Measurements from ENCODE around the gene NCOA6. TPM values are rescaled to one million over a fixed set of nuclear protein-coding genes. Genes with fewer than 3 reads are reported as not detected.
"Not testable (repeated sequence)": the region's sequence is repeated elsewhere in the genome, so short reads cannot be mapped to it uniquely, and the experiment has no call there.

Gene NCOA6
- polyA plus RNA-seq, 1 of the 3 experiments (the other 2 are of a cell fraction): 14.5 TPM

GRCh38 chr20:34729416-34729815, 96.0 kb downstream of the NCOA6 start:
- Histone ChIP-seq H3K27me3 (ENCODE audit: insufficient read depth) (no peaks in the 10 kb centered on the region), H3F3A (replicated peaks; ENCODE audit: insufficient read depth) (no peaks in the 10 kb centered on the region), H4K20me1 (ENCODE audit: insufficient read depth) (0 out of 2 replicates have a peak, but pooled peaks cover 3% of the 10 kb centered on the region), H3K4me2 (no peak overlapping the region), H3K9me2 (no peaks in the 10 kb centered on the region), H3K9me3 (no peaks in the 10 kb centered on the region), H3K36me3 (replicated peaks in 1 of 2; ENCODE audit: control insufficient read depth in 1 of 2, insufficient read depth in 2 of 2, low read length in 1 of 2) (peaks cover 25 to 43% of the 10 kb centered on the region in 2 experiments), H3K27ac (ENCODE audit: low read depth in 2 of 2, low read length in 1 of 2) (no peak overlapping the region), H3K4me3 (ENCODE audit: low read depth in 2 of 2, low read length in 1 of 2) (no peak overlapping the region), H2AFZ (ENCODE audit: low read depth) (no peak overlapping the region), H3K79me2 (ENCODE audit: insufficient read depth) (no peaks in the 10 kb centered on the region), H3K9ac (no peak overlapping the region), H3K4me1 (ENCODE audit: control insufficient read depth in 1 of 2, insufficient read depth in 2 of 2, low read depth in 1 of 2, low read length in 1 of 2) (no peaks in the 10 kb centered on the region)
- 94% methylated on average over 2 of the region's 2 CpGs for WGBS (ENCODE audit: low lambda C conversion rate)
- TF ChIP-seq RAD21 (IDR thresholded peaks at IDR 0.05; ENCODE audit: low read length) (no peak), EZH2phosphoT487 (IDR thresholded peaks at IDR 0.05; ENCODE audit: borderline replicate concordance, low read depth) (no peak), GATA2 (CRISPR knock-in tag; IDR thresholded peaks at IDR 0.05) (no peak), SIN3A (IDR thresholded peaks at IDR 0.05; ENCODE audit: borderline replicate concordance, low read depth, low read length) (no peak)
- ChIA-PET POLR2A (interaction anchor here (0.5 kb wide), 1 partner anchor 72 kb away, joined by 3 read pairs; no protein-coding TSS in a partner anchor), CTCF (interaction anchor here (0.7 to 1.5 kb wide), 4 partner anchors 9 to 23 kb away, joined by 3 to 5 read pairs (median 4); no protein-coding TSS in a partner anchor)
- no peak for DNase-seq

- WGBS (ENCODE audit: low lambda C conversion rate): 78% methylated on average over 3 of the region's 3 CpGs
- no peak overlapping the region for H3K9ac ChIP-seq
- H3K4me3 ChIP-seq (ENCODE audit: low read depth in 2 of 2, low read length in 1 of 2): no peak overlapping the region
- no peaks in the 10 kb centered on the region for H4K20me1 ChIP-seq (ENCODE audit: insufficient read depth)
- H3K4me2 ChIP-seq: no peak overlapping the region
- no peak overlapping the region for H3K27ac ChIP-seq (ENCODE audit: low read depth in 2 of 2, low read length in 1 of 2)
- H3K4me1 ChIP-seq (ENCODE audit: control insufficient read depth in 1 of 2, insufficient read depth in 2 of 2, low read depth in 1 of 2, low read length in 1 of 2): no peaks in the 10 kb centered on the region
- no peak for DNase-seq
- POLR2A ChIA-PET: no interaction called here
- H3K9me2 ChIP-seq: no peaks in the 10 kb centered on the region
- CTCF ChIA-PET: interaction anchor here (0.9 to 1.7 kb wide), 2 partner anchors 179 to 186 kb away, joined by 3 read pairs; no protein-coding TSS in a partner anchor
- no peak overlapping the region for H2AFZ ChIP-seq (ENCODE audit: low read depth)
- no peaks in the 10 kb centered on the region for H3K27me3 ChIP-seq (ENCODE audit: insufficient read depth)
- no peaks in the 10 kb centered on the region for H3F3A ChIP-seq (replicated peaks; ENCODE audit: insufficient read depth)
- H3K79me2 ChIP-seq (ENCODE audit: insufficient read depth): no peaks in the 10 kb centered on the region
- H3K9me3 ChIP-seq: no peaks in the 10 kb centered on the region
- TF ChIP-seq MXI1 (IDR thresholded peaks at IDR 0.05; ENCODE audit: low read depth, low read length): no peak
- TF ChIP-seq PBX3 (IDR thresholded peaks at IDR 0.05): no peak
- TF ChIP-seq IRF3 (IDR thresholded peaks at IDR 0.05; ENCODE audit: low read depth, low read length): no peak
- TF ChIP-seq RCOR1 (IDR thresholded peaks at IDR 0.05; ENCODE audit: low read length): no peak
- no peak for TF ChIP-seq NRF1 (IDR thresholded peaks at IDR 0.05; ENCODE audit: low read depth, low read length)
- TF ChIP-seq NFIC (IDR thresholded peaks at IDR 0.05; ENCODE audit: borderline replicate concordance): no peak
- TF ChIP-seq POLR2AphosphoS5 (IDR thresholded peaks at IDR 0.05; ENCODE audit: low read depth, low read length): no peak
- TF ChIP-seq CHD2 (IDR thresholded peaks at IDR 0.05; ENCODE audit: low read length, partially characterized antibody): no peak
- no peak for TF ChIP-seq YY1 (IDR thresholded peaks at IDR 0.05; ENCODE audit: low read depth)
- TF ChIP-seq ELF1 (IDR thresholded peaks at IDR 0.05): no peak
- no peak for TF ChIP-seq GABPA (IDR thresholded peaks at IDR 0.05; ENCODE audit: low read depth)
- no peak for TF ChIP-seq FOSL2 (IDR thresholded peaks at IDR 0.05; ENCODE audit: borderline replicate concordance, low read depth)
- no peak for TF ChIP-seq TEAD4 (IDR thresholded peaks at IDR 0.05; ENCODE audit: borderline replicate concordance, insufficient read depth)
- TF ChIP-seq RXRA (IDR thresholded peaks at IDR 0.05; ENCODE audit: borderline replicate concordance, low read depth): no peak
- TF ChIP-seq CTCF (IDR thresholded peaks at IDR 0.05): no peak
- no peak for TF ChIP-seq EP300 (IDR thresholded peaks at IDR 0.05; ENCODE audit: borderline replicate concordance in 1 of 2, low read depth in 1 of 2, low read length in 1 of 2)
- peaks cover 37 to 40% of the 10 kb centered on the region in 2 experiments for H3K36me3 ChIP-seq (replicated peaks in 1 of 2; ENCODE audit: control insufficient read depth in 1 of 2, insufficient read depth in 2 of 2, low read length in 1 of 2)
Observed at GRCh38 chr20:34724172-34724571, 101.3 kb downstream of the NCOA6 start.

- H4K20me1 ChIP-seq (ENCODE audit: insufficient read depth); H3K4me2 ChIP-seq; H3K4me1 ChIP-seq (ENCODE audit: control insufficient read depth in 1 of 2, insufficient read depth in 2 of 2, low read depth in 1 of 2, low read length in 1 of 2); H3K9me2 ChIP-seq; H3K9me3 ChIP-seq; H3K4me3 ChIP-seq (ENCODE audit: low read depth in 2 of 2, low read length in 1 of 2); H3K79me2 ChIP-seq (ENCODE audit: insufficient read depth); POLR2A ChIA-PET; H2AFZ ChIP-seq (ENCODE audit: low read depth); H3K27ac ChIP-seq (ENCODE audit: low read depth in 2 of 2, low read length in 1 of 2); H3F3A ChIP-seq (replicated peaks; ENCODE audit: insufficient read depth); H3K9ac ChIP-seq; DNase-seq; H3K27me3 ChIP-seq (ENCODE audit: insufficient read depth): not testable (repeated sequence)
- WGBS (ENCODE audit: low lambda C conversion rate): 99% methylated on average over 3 of the region's 3 CpGs
- H3K36me3 ChIP-seq (replicated peaks in 1 of 2; ENCODE audit: control insufficient read depth in 1 of 2, insufficient read depth in 2 of 2, low read length in 1 of 2): peaks cover 37 to 38% of the 10 kb centered on the region in 2 experiments
- CTCF ChIA-PET: interaction anchor here (1.0 kb wide), 1 partner anchor 410 kb away, joined by 3 read pairs; no protein-coding TSS in a partner anchor
Observed at GRCh38 chr20:34722560-34722959, 102.9 kb downstream of the NCOA6 start.
